HG03520 (cell line): ENCODE measurements around the gene SPATA16.
"Not testable (repeated sequence)": the region's sequence is repeated elsewhere in the genome, so short reads cannot be mapped to it uniquely, and the experiment has no call there.

ENCODE experiments used
- ATAC-seq: cut with Tn5 transposase; IDR thresholded peaks from one replicate; pipeline ENCODE4 v1.9.1; 2021; ENCODE audit warnings: mild to moderate bottlenecking, moderate library complexity; ENCODE audit not compliant: unreplicated experiment

Gene SPATA16

GRCh38 chr3:173006006-173006405, 135.0 kb downstream of the SPATA16 start:
- ATAC-seq, result no peak

GRCh38 chr3:173004681-173005080, 136.4 kb downstream of the SPATA16 start:
- no peak for ATAC-seq

- no peak for ATAC-seq
Observed at GRCh38 chr3:173003956-173004355, 137.1 kb downstream of the SPATA16 start.

GRCh38 chr3:173003471-173003870, 137.6 kb downstream of the SPATA16 start:
- no peak for ATAC-seq

- ATAC-seq, result no peak
Observed at GRCh38 chr3:173001622-173002021, 139.4 kb downstream of the SPATA16 start.

- ATAC-seq, result no peak
Observed at GRCh38 chr3:173000553-173000952, 140.5 kb downstream of the SPATA16 start.

GRCh38 chr3:172993412-172993811, 147.6 kb downstream of the SPATA16 start:
- no peak for ATAC-seq

- no peak for ATAC-seq
Observed at GRCh38 chr3:172991424-172991996, 149.5 kb downstream of the SPATA16 start.

- ATAC-seq, result no peak
Observed at GRCh38 chr3:172989373-172989772, 151.7 kb downstream of the SPATA16 start.

GRCh38 chr3:172987273-172987672, 153.8 kb downstream of the SPATA16 start:
- ATAC-seq, result no peak

GRCh38 chr3:172984914-172985313, 156.1 kb downstream of the SPATA16 start:
- no peak for ATAC-seq

- ATAC-seq, result no peak
Observed at GRCh38 chr3:172982736-172983364, 158.2 kb downstream of the SPATA16 start.

GRCh38 chr3:172981407-172981983, 159.5 kb downstream of the SPATA16 start:
- no peak for ATAC-seq

- no peak for ATAC-seq
Observed at GRCh38 chr3:172980849-172981248, 160.2 kb downstream of the SPATA16 start.

- ATAC-seq, result no peak
Observed at GRCh38 chr3:172977696-172978095, 163.3 kb downstream of the SPATA16 start.

GRCh38 chr3:172974969-172975368, 166.1 kb downstream of the SPATA16 start:
- ATAC-seq, result no peak

GRCh38 chr3:172973799-172974198, 167.2 kb downstream of the SPATA16 start:
- ATAC-seq, result no peak

- no peak for ATAC-seq
Observed at GRCh38 chr3:172972717-172973116, 168.3 kb downstream of the SPATA16 start.

GRCh38 chr3:172972067-172972466, 169.0 kb downstream of the SPATA16 start:
- no peak for ATAC-seq

GRCh38 chr3:172968646-172969045, 172.4 kb downstream of the SPATA16 start:
- no peak for ATAC-seq

GRCh38 chr3:172965256-172965655, 175.8 kb downstream of the SPATA16 start:
- no peak for ATAC-seq

GRCh38 chr3:172960626-172961182, 180.3 kb downstream of the SPATA16 start:
- not testable (repeated sequence) for ATAC-seq
